HFF-Myc (cell line): Measurements from ENCODE around the gene PKN3.
"Not testable (repeated sequence)": the region's sequence is repeated elsewhere in the genome, so short reads cannot be mapped to it uniquely, and the experiment has no call there.

ENCODE experiments used
- DNase-seq: peaks from one replicate; pipeline ENCODE4 v3.0.0-alpha.2; 2011; ENCODE audit warnings: low read depth; ENCODE audit errors: extremely low read depth
- H3K4me3 ChIP-seq: replicated peaks from 2 replicates; pipeline ENCODE4 v1.5.1; 2011; ENCODE audit warnings: low read depth, mild to moderate bottlenecking, control low read depth, low read length
- TF ChIP-seq, protein P1 (sequence below): IDR thresholded peaks from 2 replicates; pipeline ENCODE4 v1.5.1; 2012; ENCODE audit warnings: mild to moderate bottlenecking, low read depth, low read length, control low read depth; ENCODE audit errors: missing control alignments

Gene PKN3

DNA sequence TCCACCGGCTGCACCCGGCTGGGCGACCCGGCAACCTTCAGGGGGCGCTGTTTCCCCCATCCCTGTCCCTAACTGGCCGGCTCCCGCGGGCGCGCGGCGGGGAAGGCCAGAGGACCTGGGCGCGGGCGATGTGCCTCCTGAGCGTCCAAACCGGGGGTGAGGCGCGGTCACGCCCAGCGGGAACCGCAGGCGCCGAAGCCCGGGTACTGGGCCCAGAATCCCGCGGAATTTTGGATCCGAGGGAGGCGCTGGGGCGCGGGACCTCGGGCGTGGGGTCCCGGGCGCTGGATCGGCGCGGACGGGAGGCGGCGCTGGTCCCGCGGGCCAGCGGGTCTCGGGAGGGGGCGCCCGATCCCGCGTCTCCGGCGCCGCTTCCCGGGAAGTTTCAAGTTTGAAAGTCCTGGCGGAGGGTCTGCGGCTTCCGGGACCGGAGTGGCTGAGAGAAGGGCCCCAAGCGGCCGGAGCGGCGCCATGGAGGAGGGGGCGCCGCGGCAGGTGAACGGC is at the start of gene PKN3:
Gene PKN3, plus strand, starts transcription at position 59 of the 504 bp plus-strand sequence. Its CDS starts 413 bp downstream, at position 472.
- peak within 1 kb of the TSS; percentile 66 for H3K4me3 ChIP-seq
- TF ChIP-seq, protein P1, sequence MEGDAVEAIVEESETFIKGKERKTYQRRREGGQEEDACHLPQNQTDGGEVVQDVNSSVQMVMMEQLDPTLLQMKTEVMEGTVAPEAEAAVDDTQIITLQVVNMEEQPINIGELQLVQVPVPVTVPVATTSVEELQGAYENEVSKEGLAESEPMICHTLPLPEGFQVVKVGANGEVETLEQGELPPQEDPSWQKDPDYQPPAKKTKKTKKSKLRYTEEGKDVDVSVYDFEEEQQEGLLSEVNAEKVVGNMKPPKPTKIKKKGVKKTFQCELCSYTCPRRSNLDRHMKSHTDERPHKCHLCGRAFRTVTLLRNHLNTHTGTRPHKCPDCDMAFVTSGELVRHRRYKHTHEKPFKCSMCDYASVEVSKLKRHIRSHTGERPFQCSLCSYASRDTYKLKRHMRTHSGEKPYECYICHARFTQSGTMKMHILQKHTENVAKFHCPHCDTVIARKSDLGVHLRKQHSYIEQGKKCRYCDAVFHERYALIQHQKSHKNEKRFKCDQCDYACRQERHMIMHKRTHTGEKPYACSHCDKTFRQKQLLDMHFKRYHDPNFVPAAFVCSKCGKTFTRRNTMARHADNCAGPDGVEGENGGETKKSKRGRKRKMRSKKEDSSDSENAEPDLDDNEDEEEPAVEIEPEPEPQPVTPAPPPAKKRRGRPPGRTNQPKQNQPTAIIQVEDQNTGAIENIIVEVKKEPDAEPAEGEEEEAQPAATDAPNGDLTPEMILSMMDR = peak; percentile 78
- peak; percentile 39 for DNase-seq

DNA sequence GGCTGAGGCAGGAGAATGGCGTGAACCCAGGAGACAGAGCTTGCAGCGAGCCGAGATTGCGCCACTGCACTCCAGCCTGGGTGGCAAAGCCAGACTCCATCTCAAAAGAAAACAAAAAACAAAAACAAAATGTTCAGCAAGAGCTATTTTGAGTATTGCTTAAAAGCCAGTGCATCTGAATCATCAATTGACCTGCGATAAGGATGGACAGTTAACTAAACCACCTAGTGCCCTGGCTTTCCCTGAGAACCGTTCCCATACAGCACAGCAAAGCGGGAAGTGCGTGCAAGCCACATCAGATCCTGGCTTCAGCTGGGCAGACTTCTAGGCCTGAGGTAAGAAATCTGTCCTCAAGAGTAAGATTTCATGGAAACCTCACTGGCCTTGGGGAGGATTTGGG is 48.4 kb upstream of the PKN3 start:
- no peak overlapping the region for H3K4me3 ChIP-seq
- DNase-seq = no peak
- TF ChIP-seq, protein P1 = no peak

DNA sequence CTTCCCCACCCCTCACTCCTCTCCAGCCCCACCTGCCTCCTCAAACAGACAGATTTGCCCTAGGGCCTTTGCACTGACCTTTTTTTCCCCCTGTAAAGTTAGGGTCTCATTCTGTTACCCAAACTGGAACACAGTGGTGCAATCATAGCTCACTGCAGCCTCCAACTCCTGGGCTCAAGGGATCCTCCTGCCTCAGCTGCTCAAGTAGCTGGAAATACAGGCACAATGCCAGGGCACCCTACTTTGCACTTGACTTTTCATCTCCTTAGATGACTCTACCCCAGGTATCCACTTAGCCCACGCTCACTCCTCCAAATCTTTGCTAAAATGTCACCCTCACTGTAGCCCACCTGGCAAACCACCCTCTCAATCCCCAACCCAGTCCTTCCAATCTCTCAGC is 47.8 kb upstream of the PKN3 start:
- no peak overlapping the region for H3K4me3 ChIP-seq
- TF ChIP-seq, protein P1 = no peak
- no peak for DNase-seq

DNA sequence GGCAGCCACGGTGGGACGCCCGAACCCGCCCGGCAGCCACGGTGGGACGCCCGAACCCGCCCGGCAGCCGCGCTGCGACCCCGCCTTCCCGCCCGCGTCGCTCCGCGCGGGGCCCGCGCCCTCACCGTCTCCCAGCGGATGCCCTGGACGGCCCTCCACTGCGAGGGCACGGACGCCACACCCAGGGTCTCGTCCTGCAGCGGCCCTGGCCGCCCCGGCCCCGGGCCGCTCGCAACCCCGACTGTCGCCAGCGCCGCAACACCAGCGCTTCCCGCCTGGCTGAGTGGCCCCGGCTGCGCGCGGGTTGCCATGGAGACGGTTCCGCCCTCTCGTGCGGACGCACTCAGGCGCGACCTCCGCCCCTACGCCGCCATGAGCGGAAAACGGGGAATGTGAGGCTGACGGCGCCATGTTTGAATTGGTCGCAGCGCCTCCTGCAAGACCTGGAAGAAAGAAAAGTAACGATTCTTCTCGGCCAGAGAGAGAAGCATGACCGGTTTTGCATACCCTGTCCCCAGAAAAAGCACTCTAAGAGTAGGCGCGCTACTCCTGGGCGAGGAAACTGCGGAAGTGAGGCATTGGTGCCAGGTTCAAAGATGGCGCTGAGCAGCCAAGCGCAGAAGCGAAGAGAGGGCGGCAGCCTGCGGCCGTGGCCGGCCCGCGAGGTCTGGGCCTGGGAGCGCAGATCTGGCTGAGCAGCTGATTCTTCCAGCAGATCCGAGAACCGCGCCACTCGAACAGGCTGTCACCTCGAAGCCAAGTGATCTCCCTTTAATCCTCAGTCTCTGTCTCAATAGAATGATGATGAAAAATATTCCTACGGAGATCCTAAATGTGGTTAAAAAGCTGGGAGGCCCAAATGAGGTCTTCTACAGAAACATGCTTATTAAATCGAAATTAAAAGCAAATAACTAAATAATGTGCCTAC is 45.6 kb upstream of the PKN3 start, which contains the start of gene DYNC2I2:
Gene DYNC2I2, minus strand, starts transcription at position 432 of the 928 bp plus-strand sequence. Its CDS starts 121 bp downstream, at position 311.
- TF ChIP-seq, protein P1 = no peak
- H3K4me3 ChIP-seq = peak within 1 kb of the TSS; percentile 59
- peak; percentile 83 for DNase-seq

DNA sequence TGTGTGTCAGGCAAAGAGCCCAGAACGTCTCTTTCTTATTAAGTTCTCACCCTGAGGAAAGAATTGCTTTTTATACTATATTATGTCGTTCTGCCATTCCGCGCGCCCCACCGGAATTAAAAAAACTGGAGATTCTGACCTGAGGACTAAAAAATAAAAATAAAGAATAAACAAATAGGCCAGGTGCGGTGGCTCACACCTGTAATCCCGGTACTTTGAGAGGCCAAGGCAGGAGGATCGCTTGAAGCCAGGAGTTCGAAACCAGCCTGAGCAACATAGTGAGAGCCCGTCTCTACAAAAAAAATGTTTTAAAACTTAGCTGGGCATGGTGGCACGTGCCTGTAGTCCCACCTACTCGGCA is 45.0 kb upstream of the PKN3 start:
- TF ChIP-seq, protein P1 = no peak
- no peak overlapping the region; the same call in 1 of the 2 replicates for H3K4me3 ChIP-seq
- no peak for DNase-seq

DNA sequence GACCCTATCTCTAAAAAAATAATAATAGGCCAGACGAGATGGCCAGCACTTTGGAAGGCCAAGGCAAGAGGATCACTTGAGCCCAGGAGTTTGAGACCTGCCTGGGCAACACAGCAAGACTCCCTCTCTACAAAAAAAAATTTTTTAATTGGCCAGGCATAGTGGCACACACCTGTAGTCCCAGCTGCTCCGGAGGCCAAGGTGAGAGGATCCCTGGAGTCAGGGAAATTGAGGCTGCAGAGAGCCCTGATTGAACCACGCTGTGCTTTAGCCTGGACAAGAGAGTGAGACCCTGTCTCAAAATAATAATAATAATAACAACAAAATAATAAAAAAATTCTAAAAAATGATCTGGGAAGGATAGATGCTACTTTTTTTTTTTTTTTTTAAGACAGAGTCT is 44.5 kb upstream of the PKN3 start:
- TF ChIP-seq, protein P1 = no peak

DNA sequence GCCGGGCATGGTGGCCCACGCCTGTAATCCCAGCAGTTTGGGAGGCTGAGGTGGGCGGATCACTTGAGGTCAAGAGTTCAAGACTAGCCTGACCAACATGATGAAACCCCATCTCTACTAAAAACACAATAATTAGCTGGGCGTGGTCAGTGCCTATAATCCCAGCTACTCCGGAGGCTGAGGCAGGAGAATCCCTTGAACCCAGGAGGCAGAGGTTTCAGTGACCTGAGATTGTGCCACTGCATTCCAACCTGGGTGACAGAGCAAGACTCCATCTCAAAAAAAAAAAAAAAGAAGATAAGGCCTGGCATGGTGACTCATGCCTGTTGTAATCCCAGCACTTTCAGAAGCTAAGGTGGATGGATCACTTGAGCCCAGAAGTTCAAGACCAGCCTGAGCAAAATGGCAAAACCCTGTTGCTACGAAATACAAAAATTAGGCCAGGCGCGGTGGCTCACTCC is 35.8 kb upstream of the PKN3 start:
- DNase-seq, H3K4me3 ChIP-seq: not testable (repeated sequence)

More for the DNA sequence above, 44.5 kb upstream of the PKN3 start:
- DNase-seq = no peak
- H3K4me3 ChIP-seq = no peak overlapping the region
